CD4-positive, CD25-positive, alpha-beta regulatory T cell (primary cell): ENCODE results near the gene SPTBN2. TPM values are rescaled to one million over a fixed set of nuclear protein-coding genes. Genes with fewer than 3 reads are reported as not detected.

Source experiments
- ATAC-seq, 2 donors: fragments of 150-1000 bp; cut with Tn5 transposase; one replicate each; pipeline ENCODE4 v1.10.0; 2021; ENCODE audit warnings: low read depth in 2 of 2, moderate number of reproducible peaks in 2 of 2, moderate library complexity in 1 of 2
- DNase-seq, 3 donors: peaks; one replicate each; pipeline versions ENCODE4 v3.0.0 to v3.0.0-alpha.2; 2012 to 2022; ENCODE audit warnings: mixed read lengths in 1 of 3
- H3K27ac ChIP-seq: one replicate; pipeline ENCODE4 v1.7.0; 2013; ENCODE audit warnings: mild to moderate bottlenecking, low read length; ENCODE audit not compliant: insufficient read depth, poor library complexity, severe bottlenecking
- H3K27me3 ChIP-seq: one replicate; pipeline ENCODE4 v1.7.0; 2013; ENCODE audit warnings: low read length; ENCODE audit not compliant: control insufficient read depth, insufficient read depth
- H3K36me3 ChIP-seq: one replicate; pipeline ENCODE4 v1.7.0; 2013; ENCODE audit warnings: mild to moderate bottlenecking, low read length, moderate library complexity; ENCODE audit not compliant: control insufficient read depth, insufficient read depth
- H3K4me1 ChIP-seq: 2 replicates; pipeline ENCODE4 v1.7.0; 2013; ENCODE audit warnings: mild to moderate bottlenecking, low read length; ENCODE audit not compliant: insufficient read depth, control insufficient read depth, poor library complexity, severe bottlenecking
- H3K4me3 ChIP-seq: one replicate; pipeline ENCODE4 v1.7.0; 2013; ENCODE audit warnings: low read depth, mild to moderate bottlenecking, low read length, moderate library complexity
- H3K9me3 ChIP-seq, 2 experiments: 1 replicate in 1 of 2; 2 replicates in 1 of 2; pipeline ENCODE4 v1.7.0; 2013; ENCODE audit warnings: low read length in 2 of 2, mild to moderate bottlenecking in 1 of 2, moderate library complexity in 1 of 2; ENCODE audit not compliant: control insufficient read depth in 2 of 2
- H3K27ac Mint-ChIP-seq, 3 donors: one replicate each; pipeline ENCODE4 v1.8.0; 2020 to 2022; ENCODE audit warnings: mild to moderate bottlenecking in 3 of 3, mixed read lengths in 3 of 3, moderate library complexity in 2 of 3
- H3K27me3 Mint-ChIP-seq: one replicate; pipeline ENCODE4 v1.8.0; 2022; ENCODE audit warnings: mild to moderate bottlenecking, mixed read lengths
- H3K36me3 Mint-ChIP-seq: one replicate; pipeline ENCODE4 v1.8.0; 2020; ENCODE audit warnings: mixed read lengths
- H3K4me1 Mint-ChIP-seq, 4 donors: one replicate each; pipeline ENCODE4 v1.8.0; 2020 to 2022; ENCODE audit warnings: mixed read lengths in 4 of 4, mild to moderate bottlenecking in 1 of 4
- H3K4me3 Mint-ChIP-seq, 4 donors: one replicate each; pipeline ENCODE4 v1.8.0; 2020 to 2022; ENCODE audit warnings: mild to moderate bottlenecking in 4 of 4, mixed read lengths in 4 of 4, moderate library complexity in 3 of 4
- H3K9me3 Mint-ChIP-seq, 7 donors: one replicate each; pipeline ENCODE4 v1.8.0; 2020 to 2022; ENCODE audit warnings: mixed read lengths in 7 of 7, mild to moderate bottlenecking in 3 of 7, moderate library complexity in 2 of 7
- polyA plus RNA-seq, 4 donors: library from polyadenylated mRNA; unstranded; fragments of 300-500 nt; fragmentation: Illumina TruSeq; gene quantifications; one replicate each; pipeline ENCODE4 v1.2.3, GENCODE V29; 2021
- total RNA-seq: library from RNA; stranded (reverse); gene quantifications from one replicate; pipeline ENCODE4 v1.2.3, GENCODE V29; 2022

SPTBN2 gene
- total RNA-seq (0.52 TPM), polyA plus RNA-seq (not detected)

DNA sequence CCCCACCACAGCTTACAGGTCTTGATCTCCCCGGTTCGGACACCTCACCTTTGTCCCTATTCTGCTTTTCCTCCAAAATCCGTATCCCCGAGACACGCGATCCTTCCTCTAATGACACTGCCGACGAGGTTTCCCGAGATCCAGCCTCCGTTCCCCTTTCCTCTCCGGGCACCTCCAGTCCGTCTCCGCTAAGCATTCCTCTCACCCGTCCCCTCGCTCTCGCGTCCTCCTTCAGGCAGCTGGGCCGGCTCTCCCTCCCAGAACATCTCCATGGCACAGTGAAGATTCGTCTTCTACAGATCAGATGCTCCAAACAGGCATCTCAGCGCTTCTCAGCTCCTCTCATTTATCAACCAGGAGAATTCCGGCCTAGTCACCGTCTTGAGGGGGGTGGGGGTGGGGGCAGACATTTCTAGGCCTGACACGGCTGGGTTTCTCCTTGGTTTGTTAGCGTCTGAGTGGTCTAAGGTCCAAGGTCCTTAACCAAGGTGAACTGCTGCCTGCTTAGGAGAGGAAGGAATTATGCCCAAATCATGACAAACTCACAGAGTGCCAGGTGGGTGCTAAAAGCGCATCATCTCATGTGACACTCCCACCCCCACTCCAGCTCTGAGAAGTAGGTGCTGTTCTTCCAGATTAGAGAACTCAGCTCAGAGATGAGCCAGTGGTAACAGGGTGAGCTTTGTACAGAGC, at the start of gene SPTBN2:
Gene SPTBN2, minus strand, starts transcription at position 524 of the 693 bp plus-strand sequence. CDS start 7,976 bp downstream, outside the sequence.
- Histone ChIP-seq H3K4me1 (peaks cover 18% of the 10 kb centered on the region), H3K27ac (no peak within 1 kb of the TSS), H3K9me3 (no peaks in the 10 kb centered on the region), H3K4me3 (no peak within 1 kb of the TSS), H3K27me3 (peaks cover 45% of the 10 kb centered on the region), H3K36me3 (no peaks in the 10 kb centered on the region)
- H3K27me3 Mint-ChIP-seq: peaks cover 82% of the 10 kb centered on the region
- peak within 1 kb of the TSS in 1 of 3 donors; percentile 55 for H3K27ac Mint-ChIP-seq
- ATAC-seq: no peak
- peaks cover 4 to 18% (median 12%) of the 10 kb centered on the region in 4 donors for H3K4me1 Mint-ChIP-seq
- peaks cover 0 to 4% (median 0%) of the 10 kb centered on the region in 7 donors for H3K9me3 Mint-ChIP-seq
- H3K36me3 Mint-ChIP-seq: peaks cover 5% of the 10 kb centered on the region
- peak within 1 kb of the TSS; percentile 49 to 92 (median 86) for H3K4me3 Mint-ChIP-seq
- no peak for DNase-seq

DNA sequence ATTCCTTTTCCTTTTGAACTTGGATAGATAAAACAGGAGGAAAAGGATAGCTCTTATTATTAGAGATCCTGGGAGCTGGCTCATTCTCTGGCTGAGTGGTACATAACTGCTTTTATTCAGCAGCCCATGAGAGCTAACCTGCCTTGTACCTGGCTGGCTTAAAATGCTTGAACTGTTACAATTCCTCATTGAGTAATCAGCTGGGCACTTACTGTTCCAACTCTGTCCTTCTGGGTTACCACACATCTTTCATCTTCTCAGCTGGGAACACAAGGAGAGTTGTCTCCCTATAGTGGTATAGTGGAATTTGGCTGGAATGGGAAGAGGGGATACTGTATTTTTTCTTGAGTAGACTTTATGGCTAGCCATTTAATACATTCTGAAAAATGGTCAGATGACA, 39.8 kb upstream of the SPTBN2 start:
- no peak overlapping the region for H3K27ac ChIP-seq

DNA sequence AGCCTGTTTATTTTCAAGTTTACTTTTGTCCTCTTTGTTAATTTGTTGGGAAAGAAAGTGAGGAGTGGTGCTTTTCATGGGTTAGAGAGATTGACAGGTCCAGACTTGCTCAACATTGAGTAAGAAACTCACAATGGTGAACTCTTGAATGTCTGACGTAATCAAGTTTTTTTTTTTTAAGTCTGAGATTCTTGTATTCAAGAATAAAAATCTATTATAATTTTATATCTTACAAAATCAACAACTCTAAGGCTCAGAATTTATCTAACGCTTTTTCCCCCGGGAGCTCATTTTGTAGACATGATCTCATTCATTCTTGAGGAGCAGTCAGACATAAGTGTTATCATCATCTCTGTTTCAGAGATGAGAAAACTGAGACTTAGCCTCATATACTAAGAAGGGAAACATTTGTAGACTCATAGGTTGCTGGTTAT, 39.1 kb upstream of the SPTBN2 start:
- no peaks in the 10 kb centered on the region for H3K27me3 ChIP-seq
- ATAC-seq (no peak), DNase-seq (no peak)
- peaks cover 0 to 4% (median 0%) of the 10 kb centered on the region in 4 donors for H3K4me1 Mint-ChIP-seq
- no peaks in the 10 kb centered on the region for H3K27me3 Mint-ChIP-seq
- H3K4me1 ChIP-seq: no peaks in the 10 kb centered on the region
- peaks cover 15% of the 10 kb centered on the region for H3K36me3 Mint-ChIP-seq
- H3K36me3 ChIP-seq: no peaks in the 10 kb centered on the region
- H3K9me3 Mint-ChIP-seq: peaks cover 0 to 3% (median 0%) of the 10 kb centered on the region in 7 donors
- no peaks in the 10 kb centered on the region for H3K9me3 ChIP-seq
- no peak overlapping the region for H3K27ac Mint-ChIP-seq
- H3K4me3 ChIP-seq: no peak overlapping the region
- no peak overlapping the region for H3K27ac ChIP-seq
- no peak overlapping the region for H3K4me3 Mint-ChIP-seq

More for the DNA sequence above, 39.8 kb upstream of the SPTBN2 start:
- no peak overlapping the region for H3K27ac Mint-ChIP-seq
- H3K4me1 ChIP-seq: no peaks in the 10 kb centered on the region
- no peak overlapping the region for H3K4me3 ChIP-seq
- no peak overlapping the region for H3K4me3 Mint-ChIP-seq
- DNase-seq: no peak
- H3K9me3 ChIP-seq: no peaks in the 10 kb centered on the region
- no peaks in the 10 kb centered on the region for H3K27me3 ChIP-seq
- H3K36me3 Mint-ChIP-seq: peaks cover 15% of the 10 kb centered on the region
- ATAC-seq: no peak
- peaks cover 0 to 4% (median 0%) of the 10 kb centered on the region in 4 donors for H3K4me1 Mint-ChIP-seq
- H3K36me3 ChIP-seq: no peaks in the 10 kb centered on the region
- H3K27me3 Mint-ChIP-seq: no peaks in the 10 kb centered on the region
- peaks cover 0 to 3% (median 0%) of the 10 kb centered on the region in 7 donors for H3K9me3 Mint-ChIP-seq

DNA sequence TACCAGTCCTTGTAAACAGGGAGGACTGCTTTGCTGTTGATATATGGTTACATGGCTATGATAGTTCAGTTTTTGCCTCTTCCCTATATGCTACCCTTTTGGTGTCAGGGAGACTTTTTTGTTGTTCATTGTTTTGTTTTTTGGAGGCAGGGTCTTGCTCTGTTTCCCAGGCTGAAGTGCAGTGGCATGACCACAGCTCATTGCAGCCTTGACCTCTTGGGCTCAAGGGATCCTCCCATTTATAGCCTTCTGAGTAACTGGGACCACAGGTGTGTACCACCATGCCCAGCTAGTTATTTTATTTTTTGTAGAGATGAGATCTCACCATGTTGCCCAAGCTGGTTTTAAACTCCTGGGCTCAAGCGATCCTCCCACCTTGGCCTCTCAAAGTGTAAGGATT, 38.6 kb upstream of the SPTBN2 start:
- DNase-seq (no peak), ATAC-seq (no peak)
- H3K9me3 ChIP-seq: no peaks in the 10 kb centered on the region
- no peak overlapping the region for H3K27ac Mint-ChIP-seq
- H3K4me1 Mint-ChIP-seq: peaks cover 0 to 4% (median 0%) of the 10 kb centered on the region in 4 donors
- H3K9me3 Mint-ChIP-seq: peaks cover 0 to 3% (median 0%) of the 10 kb centered on the region in 7 donors
- H3K27ac ChIP-seq: no peak overlapping the region
- no peaks in the 10 kb centered on the region for H3K27me3 ChIP-seq
- H3K4me1 ChIP-seq: no peaks in the 10 kb centered on the region
- no peak overlapping the region for H3K4me3 Mint-ChIP-seq
- H3K36me3 Mint-ChIP-seq: peaks cover 15% of the 10 kb centered on the region
- no peaks in the 10 kb centered on the region for H3K36me3 ChIP-seq
- no peak overlapping the region for H3K4me3 ChIP-seq
- H3K27me3 Mint-ChIP-seq: no peaks in the 10 kb centered on the region

DNA sequence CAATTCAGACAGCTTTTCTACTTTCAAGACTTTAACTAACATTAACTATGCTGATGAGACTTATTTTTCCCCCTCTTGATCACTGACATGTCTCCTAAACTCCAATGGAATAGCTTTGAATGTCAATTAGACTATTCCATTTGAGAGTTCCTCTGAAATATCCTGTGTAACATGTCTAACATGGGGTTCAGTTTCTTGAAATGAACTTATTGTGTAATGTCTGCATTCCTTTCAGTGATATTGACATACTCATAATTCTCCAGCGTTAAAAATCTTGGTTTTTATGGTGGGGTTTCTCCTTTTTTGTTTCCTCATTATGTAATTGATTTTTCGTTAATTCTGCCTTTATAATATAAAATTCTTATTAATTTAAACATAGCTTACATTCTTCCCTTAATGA, 37.7 kb upstream of the SPTBN2 start:
- H3K9me3 ChIP-seq: no peaks in the 10 kb centered on the region
- H3K4me3 Mint-ChIP-seq: no peak overlapping the region
- no peaks in the 10 kb centered on the region for H3K27me3 Mint-ChIP-seq
- H3K9me3 Mint-ChIP-seq: peaks cover 0 to 3% (median 0%) of the 10 kb centered on the region in 7 donors
- no peak overlapping the region for H3K27ac ChIP-seq
- H3K36me3 ChIP-seq: no peaks in the 10 kb centered on the region
- H3K4me1 Mint-ChIP-seq: peaks cover 0 to 2% (median 0%) of the 10 kb centered on the region in 4 donors
- DNase-seq (no peak), ATAC-seq (no peak)
- H3K4me3 ChIP-seq: no peak overlapping the region
- H3K4me1 ChIP-seq: no peaks in the 10 kb centered on the region
- H3K27ac Mint-ChIP-seq: no peak overlapping the region
- no peaks in the 10 kb centered on the region for H3K27me3 ChIP-seq
- peaks cover 18% of the 10 kb centered on the region for H3K36me3 Mint-ChIP-seq

DNA sequence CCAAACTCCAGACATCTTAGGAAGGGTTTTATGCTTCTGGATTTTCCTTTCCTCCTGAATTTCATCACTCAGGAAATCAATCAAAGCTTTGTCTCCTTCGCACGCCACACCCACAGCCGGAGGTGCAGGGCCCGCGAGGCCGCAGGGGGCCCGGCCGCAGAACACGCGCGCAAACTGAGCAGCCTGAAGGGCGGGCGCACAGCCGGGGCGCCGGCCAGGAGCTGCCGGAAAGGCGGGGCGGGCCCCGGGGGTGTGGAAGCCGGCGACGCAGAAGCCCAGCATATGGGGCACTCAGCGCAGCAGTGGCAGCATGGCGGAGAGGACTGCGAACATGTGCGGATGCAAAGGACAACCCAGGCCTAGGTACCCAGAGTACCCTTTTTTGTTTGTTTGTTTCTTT, 33.1 kb upstream of the SPTBN2 start:
- Histone ChIP-seq H3K27ac (no peak overlapping the region), H3K9me3 (no peaks in the 10 kb centered on the region), H3K4me3 (no peak overlapping the region), H3K27me3 (no peaks in the 10 kb centered on the region), H3K4me1 (no peaks in the 10 kb centered on the region), H3K36me3 (no peaks in the 10 kb centered on the region)
- Mint-ChIP-seq H3K9me3 (peaks cover 0 to 1% (median 0%) of the 10 kb centered on the region in 7 donors), H3K36me3 (peaks cover 12% of the 10 kb centered on the region), H3K27ac (no peak overlapping the region), H3K4me3 (no peak overlapping the region), H3K4me1 (peaks cover 0 to 4% (median 0%) of the 10 kb centered on the region in 4 donors), H3K27me3 (no peaks in the 10 kb centered on the region)
- DNase-seq (no peak), ATAC-seq (no peak)

DNA sequence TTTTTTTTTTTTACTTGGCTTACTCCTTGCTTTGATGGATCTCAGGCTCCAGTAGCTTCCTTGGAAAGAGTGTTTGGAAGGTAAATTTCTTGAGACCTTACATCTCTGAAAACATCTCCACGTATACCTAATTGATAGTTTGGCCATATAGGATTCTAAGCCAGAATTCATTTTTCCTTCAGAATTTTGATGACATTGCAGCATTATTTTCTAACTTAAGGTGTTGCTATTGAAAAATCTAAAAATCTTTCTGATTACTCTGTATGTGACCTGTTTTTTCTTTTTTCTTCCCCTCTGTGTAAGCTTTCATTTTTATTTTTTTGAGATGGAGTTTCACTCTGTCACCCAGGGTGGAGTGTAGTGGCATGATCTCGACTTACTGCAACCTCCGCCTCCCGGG, 23.1 kb upstream of the SPTBN2 start:
- Histone ChIP-seq H3K27me3 (no peaks in the 10 kb centered on the region), H3K4me1 (no peaks in the 10 kb centered on the region), H3K4me3 (no peak overlapping the region), H3K9me3 (no peaks in the 10 kb centered on the region), H3K36me3 (no peaks in the 10 kb centered on the region), H3K27ac (no peak overlapping the region)
- Mint-ChIP-seq H3K9me3 (no peaks in the 10 kb centered on the region), H3K4me3 (no peak overlapping the region), H3K27me3 (no peaks in the 10 kb centered on the region), H3K36me3 (peaks cover 4% of the 10 kb centered on the region), H3K4me1 (peaks cover 0 to 10% (median 6%) of the 10 kb centered on the region in 4 donors), H3K27ac (no peak overlapping the region)
- ATAC-seq (no peak), DNase-seq (no peak)

DNA sequence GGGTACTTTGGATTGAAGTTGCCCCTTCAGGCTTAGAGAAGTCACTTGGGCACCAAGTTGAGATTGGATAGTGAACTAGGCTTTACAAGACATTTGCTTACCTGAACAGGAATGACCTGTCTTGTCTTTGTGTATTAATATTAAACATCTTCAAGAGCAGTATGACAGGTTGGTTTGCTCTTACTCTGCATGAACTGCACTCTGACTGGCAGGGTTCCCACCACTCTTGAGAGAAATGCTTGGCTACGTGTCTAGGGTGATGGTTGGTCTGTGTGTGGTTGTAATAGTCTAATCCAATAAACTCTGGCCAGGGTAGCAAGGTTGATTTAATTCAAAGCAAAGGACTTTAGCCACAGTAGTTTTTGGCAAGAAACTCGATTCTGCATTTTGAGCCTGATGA, 20.1 kb upstream of the SPTBN2 start:
- no peaks in the 10 kb centered on the region for H3K9me3 ChIP-seq
- no peaks in the 10 kb centered on the region for H3K27me3 Mint-ChIP-seq
- H3K4me3 ChIP-seq: no peak overlapping the region
- peak overlapping the region in 1 of 4 donors; percentile 79 for H3K4me3 Mint-ChIP-seq
- H3K27ac ChIP-seq: no peak overlapping the region
- H3K9me3 Mint-ChIP-seq: no peaks in the 10 kb centered on the region
- no peaks in the 10 kb centered on the region for H3K27me3 ChIP-seq
- no peaks in the 10 kb centered on the region for H3K36me3 ChIP-seq
- peaks cover under 1% of the 10 kb centered on the region for H3K36me3 Mint-ChIP-seq
- peak overlapping the region in 2 of 3 donors; percentile 22 to 50 for H3K27ac Mint-ChIP-seq
- no peak for DNase-seq
- ATAC-seq: no peak
- peaks cover 3 to 10% (median 8%) of the 10 kb centered on the region in 4 donors for H3K4me1 Mint-ChIP-seq
- peaks cover 10% of the 10 kb centered on the region for H3K4me1 ChIP-seq
